Lung (tissue), 12 donors: ENCODE data around the gene BCOR. TPM values are rescaled to one million over a fixed set of nuclear protein-coding genes. Genes with fewer than 3 reads are reported as not detected.
A peak's percentile ranks its signal among the peaks of the same experiment; 100 is the strongest.

Experiments
- ATAC-seq: fragments of 200-7000 bp; cut with Tn5 transposase; one replicate; pipeline ENCODE4 v1.9.1; 2020; ENCODE audit warnings: moderate number of reproducible peaks; ENCODE audit not compliant: insufficient read depth, low FRiP score
- DNase-seq, 3 donors: peaks; one replicate each; pipeline ENCODE4 v3.0.0-alpha.2; 2013 to 2017
- H3K27ac ChIP-seq, 2 donors: one replicate each; pipeline ENCODE4 v1.5.1; 2013; ENCODE audit warnings: mild to moderate bottlenecking in 2 of 2, moderate library complexity in 2 of 2, control low read depth in 1 of 2, inconsistent platforms in 1 of 2, low read depth in 1 of 2, low read length in 1 of 2
- H3K27me3 ChIP-seq, 3 donors: one replicate each; pipeline ENCODE4 v1.5.1; 2013; ENCODE audit warnings: low read length in 2 of 3; ENCODE audit not compliant: control insufficient read depth in 3 of 3, insufficient read depth in 3 of 3
- H3K36me3 ChIP-seq, 4 donors: one replicate each; pipeline ENCODE4 v1.5.1; 2013; ENCODE audit warnings: low read length in 4 of 4, mild to moderate bottlenecking in 1 of 4, moderate library complexity in 1 of 4; ENCODE audit not compliant: control insufficient read depth in 4 of 4, insufficient read depth in 4 of 4
- H3K4me1 ChIP-seq, 5 donors: one replicate each; pipeline ENCODE4 v1.5.1; 2013; ENCODE audit warnings: low read length in 5 of 5, mild to moderate bottlenecking in 2 of 5, moderate library complexity in 1 of 5; ENCODE audit not compliant: control insufficient read depth in 5 of 5, insufficient read depth in 5 of 5
- H3K4me3 ChIP-seq: one replicate; pipeline ENCODE4 v1.5.1; 2013; ENCODE audit warnings: mild to moderate bottlenecking, control low read depth, moderate library complexity
- H3K9ac ChIP-seq, 2 donors: one replicate each; pipeline ENCODE4 v1.5.1; 2013; ENCODE audit warnings: low read length in 2 of 2, control low read depth in 1 of 2; ENCODE audit not compliant: insufficient read depth in 1 of 2
- H3K9me3 ChIP-seq, 4 donors: one replicate each; pipeline ENCODE4 v1.5.1; 2013; ENCODE audit warnings: low read length in 3 of 4, mild to moderate bottlenecking in 1 of 4, moderate library complexity in 1 of 4; ENCODE audit not compliant: control insufficient read depth in 4 of 4, insufficient read depth in 3 of 4
- CTCF ChIP-seq: IDR thresholded peaks from 2 replicates; pipeline ENCODE4 v1.5.1; 2012; ENCODE audit warnings: mild to moderate bottlenecking; ENCODE audit errors: control extremely low read depth, extremely low read depth
- WGBS, 2 donors: extraction: QIAGEN DNeasy Blood & Tissue Kit; methylation state at CpG; one replicate each; pipeline ENCODE4 v1.1.7; 2013; 5-methylcytosine and 5-hydroxymethylcytosine counted together
- polyA plus RNA-seq, 2 donors: library from polyadenylated mRNA; stranded (reverse); fragments of 200-250 nt; gene quantifications; one replicate each; pipeline ENCODE4 v1.2.1, GENCODE V29; 2013
- total RNA-seq, 2 donors: library from RNA; depleted of rRNA in 1 of 2; stranded (reverse); fragments of >200 nt in 1 of 2; gene quantifications; one replicate each; pipeline ENCODE4 v1.2.1, GENCODE V29; 2014 to 2021
- donor health status: control.
- donor health status: control.
- donor health status: Bipolar disorder and iron deficiency.
- donor health status: healthy.
- donor health status: DM: yes; HTN: yes; CAD: no.

BCOR gene
- total and polyA plus RNA-seq, 4 donors: 10.8 to 67.2 (median 15.9) TPM

GRCh38 chrX:40009890-40010289 lies 87.9 kb downstream of the BCOR start:
- TF ChIP-seq CTCF: no peak
- H3K4me3 ChIP-seq: no peak overlapping the region
- DNase-seq: no peak
- peaks cover 0 to 9% (median 0%) of the 10 kb centered on the region in 4 donors for H3K9me3 ChIP-seq
- peaks cover 10 to 40% (median 17%) of the 10 kb centered on the region in 3 donors for H3K27me3 ChIP-seq
- H3K9ac ChIP-seq: no peak overlapping the region
- peaks cover 0 to 48% (median 7%) of the 10 kb centered on the region in 5 donors for H3K4me1 ChIP-seq
- ATAC-seq: no peak
- no peak overlapping the region for H3K27ac ChIP-seq
- no peaks in the 10 kb centered on the region for H3K36me3 ChIP-seq
- 46 to 63% methylated on average over 12 of the region's 12 CpGs for WGBS, 2 donors

DNA sequence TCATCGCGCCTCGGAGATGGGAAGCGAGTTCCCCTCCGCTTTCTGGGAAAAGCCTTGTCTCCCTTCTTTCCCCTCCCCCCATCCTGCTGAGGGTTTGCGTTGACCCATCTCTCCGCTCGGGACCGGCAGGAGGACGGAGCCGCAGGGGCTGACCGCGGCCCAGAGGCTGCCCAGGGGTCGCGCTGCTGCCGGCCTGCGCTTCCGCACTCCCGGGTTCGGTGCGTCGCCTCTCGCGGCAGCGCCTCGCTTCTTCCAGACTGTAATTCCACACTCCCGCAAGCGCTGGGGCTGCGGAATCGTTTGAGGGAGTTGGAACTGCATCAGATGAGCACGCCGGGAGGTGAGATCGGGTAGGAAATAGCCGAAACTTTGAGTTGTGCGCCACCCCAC lies 88.3 kb downstream of the BCOR start:
- Histone ChIP-seq H3K27me3 (peaks cover 10 to 40% (median 17%) of the 10 kb centered on the region in 3 donors), H3K9me3 (peaks cover 0 to 9% (median 0%) of the 10 kb centered on the region in 4 donors), H3K4me3 (no peak overlapping the region), H3K4me1 (peaks cover 0 to 48% (median 7%) of the 10 kb centered on the region in 5 donors), H3K9ac (no peak overlapping the region), H3K36me3 (no peaks in the 10 kb centered on the region), H3K27ac (peak overlapping the region in 1 of 2 donors; percentile 20)
- DNase-seq: peak; percentile 56 to 61 (median 58)
- no peak for TF ChIP-seq CTCF
- ATAC-seq: no peak
- WGBS, 2 donors: 9 to 23% methylated on average over 11 to 35 of the region's 35 CpGs

- Histone ChIP-seq H3K9me3 (peaks cover 0 to 9% (median 0%) of the 10 kb centered on the region in 4 donors), H3K4me3 (no peak overlapping the region), H3K27ac (peak overlapping the region in 1 of 2 donors; percentile 8), H3K4me1 (peaks cover 0 to 52% (median 7%) of the 10 kb centered on the region in 5 donors), H3K9ac (no peak overlapping the region), H3K36me3 (no peaks in the 10 kb centered on the region), H3K27me3 (peaks cover 10 to 40% (median 17%) of the 10 kb centered on the region in 3 donors)
- ATAC-seq: no peak
- TF ChIP-seq CTCF: no peak
- peak; percentile 66 to 73 (median 71) for DNase-seq
- 4 to 10% methylated on average over 38 to 52 of the region's 52 CpGs for WGBS, 2 donors
These were observed 88.8 kb downstream of the BCOR start for GRCh38 chrX:40008791-40009461.
